GM19328 (cell line): ENCODE measurements around the gene TRAK1.

Source experiments
- ATAC-seq: cut with Tn5 transposase; IDR thresholded peaks from one replicate; pipeline ENCODE4 v1.9.1; 2021; ENCODE audit warnings: mild to moderate bottlenecking, moderate library complexity; ENCODE audit not compliant: unreplicated experiment

Gene TRAK1

DNA sequence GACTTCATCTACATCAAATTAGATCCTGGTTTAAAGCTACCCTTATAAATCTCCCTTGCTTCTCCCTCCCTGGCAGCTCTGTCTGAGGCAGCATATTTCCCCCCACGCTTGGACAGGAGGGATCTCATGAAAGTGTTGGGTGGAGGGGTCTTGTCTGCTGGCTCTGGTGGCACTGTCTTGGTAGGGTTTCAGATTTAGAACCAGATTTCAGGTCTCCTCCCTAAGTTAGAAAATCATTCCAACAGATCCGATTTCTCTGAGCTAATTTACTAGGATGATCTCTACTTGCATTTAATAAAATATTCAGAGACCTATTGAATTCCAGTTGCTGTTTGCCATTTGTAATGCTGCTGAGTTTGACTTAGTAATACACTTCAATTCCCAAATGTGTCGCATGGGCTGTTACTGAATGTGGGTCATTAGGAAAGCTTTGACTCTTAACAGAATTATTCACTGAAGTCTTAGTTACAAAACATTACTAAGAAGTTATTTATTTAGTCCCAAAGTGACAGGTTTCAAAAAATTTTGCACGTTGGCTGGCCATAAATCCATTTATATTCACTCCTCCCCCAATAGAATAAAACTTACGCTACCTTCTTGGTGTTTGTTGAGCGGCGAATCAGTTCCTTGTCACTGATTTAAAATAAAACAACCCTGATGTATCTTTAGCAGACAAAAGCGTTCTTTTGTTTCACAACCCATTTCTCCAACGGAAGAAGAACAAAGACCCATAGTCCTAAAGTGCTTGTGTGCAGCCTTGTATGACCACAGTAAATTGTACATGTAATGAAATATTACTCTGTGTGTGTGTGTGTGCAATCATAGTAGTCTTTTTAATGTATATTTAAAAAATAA is 84.5 kb downstream of the TRAK1 start:
- ATAC-seq, result no peak

DNA sequence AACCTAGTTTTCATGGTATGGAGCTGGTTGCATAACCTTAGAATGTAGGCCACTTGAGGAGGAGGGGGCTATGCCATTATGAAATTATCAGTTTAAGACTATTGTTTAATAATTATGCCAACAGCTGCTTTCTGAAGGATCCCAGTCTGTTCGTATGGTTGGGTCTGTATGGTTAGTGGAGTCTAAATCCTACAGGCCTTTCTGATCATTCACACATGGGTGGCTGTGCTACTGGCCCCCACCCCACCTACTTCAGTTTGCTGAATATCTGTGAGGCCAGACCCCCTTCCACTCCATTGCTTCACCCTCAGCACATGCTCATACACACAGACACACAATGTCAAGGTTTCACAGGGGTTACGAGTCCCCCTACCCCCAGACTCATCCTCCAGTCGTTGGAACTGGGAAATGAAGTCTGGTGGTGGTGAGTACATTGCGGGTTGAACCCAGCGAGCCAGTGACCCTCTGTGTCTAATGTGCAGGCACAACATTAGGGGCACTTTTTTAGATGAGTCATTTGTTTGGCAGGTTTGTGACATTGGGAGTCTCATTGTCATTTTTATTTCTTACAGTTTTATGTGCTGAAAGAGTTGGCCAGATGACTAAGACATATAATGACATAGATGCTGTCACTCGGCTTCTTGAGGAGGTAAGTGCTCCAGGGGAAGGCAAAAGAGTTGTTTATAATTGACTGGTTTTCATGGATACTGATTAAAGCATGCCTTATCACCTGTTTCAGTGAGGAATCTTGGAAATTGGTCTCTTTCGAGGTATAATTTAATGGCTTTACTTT is 85.3 kb downstream of the TRAK1 start:
- ATAC-seq, result no peak

DNA sequence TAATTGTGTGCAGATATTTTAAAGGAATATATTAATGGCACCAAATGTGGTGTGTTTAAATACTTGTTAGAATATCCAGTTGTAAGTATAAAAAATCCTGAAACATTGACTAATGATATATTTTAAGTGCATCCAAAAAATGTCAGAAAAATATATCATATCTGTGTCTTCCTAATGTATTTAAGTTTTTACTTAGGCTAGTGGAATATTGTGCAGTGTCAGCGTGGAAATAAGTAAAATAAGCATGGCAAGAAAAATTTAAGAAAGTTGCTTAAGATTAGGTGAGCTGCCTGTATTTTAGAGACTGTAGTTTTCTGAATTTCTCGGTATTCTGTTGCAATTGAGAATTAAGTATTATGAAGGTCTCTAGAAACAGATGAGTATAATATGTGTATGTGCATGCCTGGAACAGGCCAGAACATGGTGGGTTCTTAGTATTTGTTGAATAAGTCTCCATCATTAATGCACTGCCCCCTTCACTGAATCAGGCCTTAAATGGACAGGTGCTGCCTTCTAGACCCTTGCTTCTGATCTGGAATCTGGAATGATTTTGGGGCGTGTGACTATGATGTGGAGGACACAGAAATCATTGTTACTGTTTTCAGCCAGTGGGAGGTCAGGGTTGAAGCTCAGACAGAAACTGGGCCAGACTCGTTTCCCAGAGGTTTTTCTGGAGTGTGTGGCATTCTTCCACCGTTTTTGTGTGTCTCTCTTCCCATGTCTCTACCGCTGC is 86.1 kb downstream of the TRAK1 start:
- ATAC-seq, result no peak

DNA sequence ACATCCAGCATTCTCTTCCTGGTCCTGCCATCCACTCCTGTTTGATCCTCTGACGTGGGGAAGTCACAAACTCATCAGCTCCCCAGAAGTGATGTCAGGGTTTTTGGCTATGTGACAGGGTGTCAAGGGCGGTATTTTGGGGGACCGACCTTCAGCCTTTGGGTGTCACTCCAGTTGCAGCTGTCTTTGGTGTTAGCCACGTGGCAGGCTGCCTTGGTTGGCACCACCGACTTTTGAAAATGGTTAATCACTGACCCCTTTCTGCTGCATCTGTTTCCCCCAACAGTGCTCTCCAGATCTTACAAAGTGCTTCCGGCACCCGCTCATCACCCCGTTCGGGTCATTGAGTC is 86.6 kb downstream of the TRAK1 start:
- no peak for ATAC-seq

DNA sequence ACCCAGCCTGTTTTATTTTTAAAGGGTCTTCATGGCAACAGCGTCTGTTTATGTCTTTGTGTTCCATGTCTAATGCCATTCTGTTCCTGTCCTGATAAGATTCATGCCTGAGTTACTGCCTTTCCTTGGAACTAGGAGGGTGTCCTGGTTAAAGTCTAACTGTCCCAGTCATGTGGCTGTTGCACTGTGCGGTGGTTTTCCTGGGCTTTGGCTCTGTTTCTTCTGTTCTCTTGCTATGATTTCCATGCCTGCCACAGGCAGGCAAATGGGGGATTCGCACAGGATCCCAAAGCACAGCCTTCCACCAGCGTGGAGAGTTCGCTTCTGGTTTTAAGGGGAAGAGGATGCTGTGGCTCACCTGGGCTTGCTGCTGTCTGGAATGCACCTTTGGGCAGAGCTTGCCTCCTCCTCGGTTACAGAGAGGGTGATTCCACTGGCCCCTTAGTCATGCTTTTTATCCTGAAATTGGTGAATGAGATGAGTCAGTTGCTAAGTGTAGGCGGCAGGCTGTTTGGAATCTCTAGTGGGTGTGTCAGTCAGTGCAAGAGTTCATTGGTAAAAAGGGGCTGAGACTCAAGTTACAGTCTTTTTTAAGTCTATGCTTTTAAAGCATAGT is 88.1 kb downstream of the TRAK1 start:
- no peak for ATAC-seq

DNA sequence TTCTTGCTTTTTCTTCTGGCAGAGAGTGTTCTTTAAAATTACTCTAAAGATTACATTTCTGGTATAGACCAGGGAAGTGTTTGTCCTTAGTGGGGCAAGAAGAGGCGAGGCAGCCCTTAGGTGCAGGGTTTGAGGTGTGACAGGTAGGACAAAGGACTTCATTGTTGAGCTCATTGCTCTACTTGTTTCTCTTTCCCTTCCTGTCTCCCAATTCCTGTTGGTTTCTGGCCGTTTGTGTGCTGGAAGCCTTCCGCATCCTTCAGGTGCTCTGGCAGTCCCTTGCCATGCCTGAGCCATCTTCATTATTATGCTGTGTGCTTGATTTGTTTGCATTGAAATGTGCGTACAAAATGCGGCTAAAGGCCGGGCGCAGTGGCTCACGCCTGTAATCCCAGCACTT is 89.7 kb downstream of the TRAK1 start:
- no peak for ATAC-seq

DNA sequence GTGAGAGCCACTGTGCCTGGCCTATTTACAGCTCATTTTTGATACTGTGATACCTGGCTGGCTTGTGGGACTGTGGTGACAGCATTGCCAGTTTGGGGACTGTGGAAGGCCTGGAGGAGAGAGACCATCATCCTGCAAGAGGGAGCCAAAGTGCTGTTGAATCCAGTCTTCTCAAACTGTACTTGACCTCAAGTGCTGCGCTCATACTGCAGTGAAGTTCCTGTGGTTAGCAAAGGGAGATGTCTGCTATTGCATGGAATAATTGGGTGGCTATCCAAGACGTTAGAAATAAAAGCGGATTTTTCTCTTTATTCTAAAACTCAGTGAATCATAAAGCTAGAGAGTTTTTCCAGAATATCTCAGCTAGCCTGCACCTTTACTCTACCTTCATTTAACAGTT is 91.4 kb downstream of the TRAK1 start:
- ATAC-seq, result no peak

DNA sequence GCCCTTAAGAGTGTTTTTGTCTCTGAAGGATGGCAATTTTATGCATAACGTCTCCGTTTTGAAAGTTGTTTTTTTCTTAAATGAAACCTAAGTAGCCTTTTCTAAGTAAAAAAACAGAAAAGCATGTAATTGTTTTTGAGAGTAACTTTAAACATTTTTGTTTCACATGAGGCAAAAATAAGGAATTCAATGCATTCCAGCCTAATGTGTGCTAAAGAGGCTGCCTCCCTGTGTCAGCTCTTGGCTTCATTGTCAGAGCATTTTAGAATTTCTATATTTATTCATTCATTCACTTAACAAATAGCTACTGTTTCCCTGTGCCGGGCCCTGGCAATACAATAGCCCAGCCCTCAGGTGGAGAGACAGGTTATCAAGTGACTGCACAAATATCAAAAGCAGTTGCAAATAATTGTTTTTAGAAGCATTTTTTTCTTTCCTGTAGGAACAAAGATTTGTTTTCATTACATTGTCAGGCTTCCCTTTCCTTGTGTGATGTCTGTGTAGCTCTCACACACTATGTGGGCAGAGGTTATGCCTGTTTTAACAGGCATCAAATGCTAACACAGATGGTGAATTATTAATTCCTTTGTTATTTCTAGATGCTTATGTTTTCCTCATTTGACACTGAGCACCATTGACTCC is 93.0 kb downstream of the TRAK1 start:
- no peak for ATAC-seq

DNA sequence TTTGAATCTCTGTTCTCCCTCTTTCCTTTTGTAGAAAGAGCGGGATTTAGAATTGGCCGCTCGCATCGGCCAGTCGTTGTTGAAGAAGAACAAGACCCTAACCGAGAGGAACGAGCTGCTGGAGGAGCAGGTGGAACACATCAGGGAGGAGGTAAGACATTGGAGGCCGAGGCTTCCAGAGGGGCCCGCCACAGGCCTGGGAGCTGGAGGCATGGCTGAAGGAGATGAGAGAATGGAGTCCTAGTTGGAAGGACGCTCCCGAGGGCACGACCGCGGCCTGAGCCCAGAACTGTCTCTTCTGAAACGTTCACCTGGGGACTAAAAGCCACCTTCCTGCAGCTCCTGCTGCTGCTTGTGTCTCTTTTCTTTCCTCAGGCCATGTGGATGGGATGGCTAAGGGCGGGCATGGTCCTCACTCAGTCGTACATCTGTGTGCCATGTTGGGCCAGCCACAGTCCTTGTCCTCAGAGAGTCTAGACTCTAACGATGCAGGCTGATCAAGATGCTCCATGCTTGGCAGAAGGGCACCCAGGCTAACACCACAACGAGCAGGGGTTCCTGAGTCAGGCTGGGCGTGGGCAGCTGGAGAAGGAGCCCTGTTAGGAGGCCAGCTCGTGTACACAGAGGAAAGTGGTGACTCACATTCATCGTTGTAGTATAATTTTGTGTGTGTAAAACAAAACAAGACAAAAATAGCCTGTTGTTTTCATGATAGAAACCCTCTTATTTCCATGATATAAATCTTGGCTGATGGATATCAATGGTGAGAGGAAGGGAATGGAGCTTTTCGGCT is 93.7 kb downstream of the TRAK1 start:
- no peak for ATAC-seq

DNA sequence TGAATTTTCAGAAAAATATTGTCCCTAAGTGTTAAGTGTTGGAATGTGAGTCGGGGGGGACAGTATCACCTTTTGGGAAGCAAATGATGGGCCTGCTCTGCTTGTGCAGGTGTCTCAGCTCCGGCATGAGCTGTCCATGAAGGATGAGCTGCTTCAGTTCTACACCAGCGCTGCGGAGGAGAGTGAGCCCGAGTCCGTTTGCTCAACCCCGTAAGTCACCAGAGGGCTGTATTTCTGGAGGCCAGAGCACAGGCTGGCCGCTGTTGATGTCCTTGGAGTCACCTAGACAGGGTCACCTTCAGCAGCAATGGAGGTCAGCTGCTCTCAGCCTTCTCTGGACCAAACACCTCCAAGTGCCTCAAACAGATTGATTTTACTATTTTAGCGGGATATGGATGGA is 96.8 kb downstream of the TRAK1 start:
- ATAC-seq, result no peak

DNA sequence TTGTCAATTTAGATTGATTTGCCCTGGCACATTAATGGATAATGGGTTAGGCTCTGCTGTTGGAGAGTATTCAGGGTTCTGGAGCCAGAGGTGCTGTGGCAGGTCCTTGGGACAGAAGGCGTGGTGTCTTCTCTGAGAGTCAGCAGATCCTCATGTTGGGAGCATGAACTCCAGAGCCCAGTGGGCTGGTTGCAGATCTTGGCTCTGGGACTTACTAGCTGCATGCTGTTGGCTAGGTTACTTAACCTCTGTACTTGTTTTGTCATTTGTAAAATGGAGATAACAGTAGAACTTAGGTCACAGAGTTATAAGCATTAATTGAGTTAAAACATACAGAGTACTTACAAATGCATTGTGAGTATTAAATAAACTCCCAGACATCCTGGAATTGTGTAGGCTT is 97.2 kb downstream of the TRAK1 start:
- no peak for ATAC-seq

DNA sequence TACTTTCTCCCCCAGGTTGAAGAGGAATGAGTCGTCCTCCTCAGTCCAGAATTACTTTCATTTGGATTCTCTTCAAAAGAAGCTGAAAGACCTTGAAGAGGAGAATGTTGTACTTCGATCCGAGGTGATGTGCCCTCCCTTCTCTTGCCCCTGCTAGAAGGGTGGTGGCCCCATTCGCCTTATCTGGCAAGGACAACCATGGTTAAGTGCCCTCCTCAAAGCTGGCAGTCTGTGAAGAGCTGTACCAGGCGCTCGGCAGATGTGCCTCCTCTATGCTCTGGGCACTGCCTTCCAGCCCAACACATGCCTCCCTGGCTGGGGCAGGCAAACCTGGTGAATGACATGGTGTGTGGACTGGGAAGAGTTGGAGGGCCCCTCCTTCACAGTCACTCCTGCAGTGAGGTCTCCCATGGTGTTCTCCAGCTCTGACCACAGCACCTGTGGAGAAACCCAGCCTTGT is 97.9 kb downstream of the TRAK1 start:
- no peak for ATAC-seq

DNA sequence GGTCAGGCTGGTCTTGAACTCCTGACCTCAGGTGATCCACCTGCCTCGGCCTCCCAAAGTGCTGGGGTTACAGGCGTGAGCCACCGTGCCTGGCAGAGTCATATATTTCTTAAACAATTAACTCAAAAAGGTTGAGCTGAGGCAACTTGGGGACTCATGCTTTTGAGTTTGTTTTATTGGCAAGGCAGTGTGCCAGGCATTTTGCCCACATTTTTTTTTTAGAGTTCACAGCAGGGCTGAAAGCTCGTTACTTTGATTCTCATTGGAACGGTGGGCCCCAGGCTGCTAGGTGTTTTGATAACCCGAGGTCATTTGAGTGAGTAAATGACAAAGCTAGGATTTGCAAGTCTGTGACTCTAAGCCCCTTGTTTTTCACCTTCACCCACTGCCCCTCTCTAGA is 98.6 kb downstream of the TRAK1 start:
- no peak for ATAC-seq

DNA sequence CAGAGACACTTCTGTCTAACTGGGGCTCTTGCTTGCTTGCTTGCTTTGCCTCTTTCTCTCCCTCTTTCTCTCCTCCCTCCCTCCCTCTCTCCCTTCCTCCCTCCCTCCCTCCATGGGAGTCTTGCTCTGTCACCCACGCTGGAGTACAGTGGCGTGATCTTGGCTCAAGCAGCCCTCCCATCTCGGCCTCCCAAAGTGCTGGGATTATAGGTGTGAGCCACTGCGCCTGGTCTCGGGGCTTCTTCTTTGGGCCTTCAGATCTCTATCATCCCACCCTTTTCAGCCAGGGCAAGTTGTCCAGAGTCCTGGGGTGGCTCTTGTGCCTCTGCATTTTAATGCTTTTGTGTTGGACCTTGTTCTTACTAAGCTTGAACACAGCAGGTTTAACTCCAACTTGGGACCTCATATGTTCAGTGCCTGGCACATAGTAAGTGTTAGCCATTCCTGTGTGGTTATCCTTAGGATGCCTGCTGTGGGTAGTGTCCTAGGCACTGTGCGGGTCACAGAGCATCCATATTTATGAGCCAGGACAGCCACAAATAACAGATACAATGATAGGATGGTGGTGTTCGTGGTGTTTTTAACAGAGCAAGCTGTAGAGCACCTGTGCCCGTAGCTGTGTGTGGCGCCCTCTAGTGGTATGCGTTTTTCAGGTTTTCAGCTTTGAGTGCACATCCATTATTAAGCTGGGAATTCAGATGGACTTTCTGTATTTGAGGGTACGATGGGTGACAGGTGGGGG is 99.7 kb downstream of the TRAK1 start:
- ATAC-seq, result no peak

DNA sequence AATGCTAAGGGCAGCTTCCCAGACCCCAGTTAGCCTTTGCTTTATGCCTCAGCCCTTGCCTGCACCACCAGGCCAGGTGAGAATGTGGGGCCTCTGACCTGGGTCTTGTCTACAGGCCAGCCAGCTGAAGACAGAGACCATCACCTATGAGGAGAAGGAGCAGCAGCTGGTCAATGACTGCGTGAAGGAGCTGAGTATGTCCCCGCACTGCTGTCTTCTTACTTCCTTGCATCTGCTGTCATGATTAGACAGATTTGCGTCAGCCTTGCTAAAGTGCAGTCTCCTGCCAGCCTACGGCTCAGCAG is 100.2 kb downstream of the TRAK1 start:
- ATAC-seq, result no peak

DNA sequence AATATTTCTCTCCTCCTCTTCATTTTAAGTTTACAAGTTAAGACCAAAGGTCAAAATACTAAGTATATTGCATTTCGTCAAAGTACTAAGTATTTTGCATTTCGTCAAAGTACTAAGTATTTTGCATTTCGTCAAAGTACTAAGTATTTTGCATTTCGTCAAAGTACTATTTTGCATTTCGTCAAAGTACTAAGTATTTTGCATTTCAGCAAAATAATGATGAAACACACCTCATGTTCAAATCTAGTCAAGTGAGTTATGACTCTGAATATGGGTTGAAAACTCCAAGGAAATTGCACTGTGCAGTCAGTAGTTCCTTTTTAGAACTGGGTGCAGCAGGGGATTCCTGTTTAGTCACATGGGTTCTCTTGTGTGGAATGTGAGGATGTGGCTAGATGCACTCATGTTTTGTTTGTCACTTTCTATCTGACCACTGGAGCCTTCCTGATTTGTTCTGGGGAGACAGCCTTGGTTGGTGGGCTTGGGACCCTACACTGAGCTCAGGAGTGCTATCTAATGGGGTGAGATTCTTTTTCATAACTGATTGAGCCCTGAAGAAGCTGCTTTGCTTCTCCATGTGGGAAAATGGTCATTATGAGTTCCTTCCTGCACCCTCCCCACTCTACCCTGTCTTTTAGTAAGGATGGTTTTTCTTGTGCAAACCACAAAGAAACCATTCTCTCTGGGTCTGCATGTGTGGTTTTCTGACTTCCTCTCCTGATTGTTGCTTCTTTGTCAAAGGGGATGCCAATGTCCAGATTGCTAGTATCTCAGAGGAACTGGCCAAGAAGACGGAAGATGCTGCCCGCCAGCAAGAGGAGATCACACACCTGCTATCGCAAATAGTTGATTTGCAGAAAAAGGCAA is 101.4 kb downstream of the TRAK1 start:
- ATAC-seq, result no peak

DNA sequence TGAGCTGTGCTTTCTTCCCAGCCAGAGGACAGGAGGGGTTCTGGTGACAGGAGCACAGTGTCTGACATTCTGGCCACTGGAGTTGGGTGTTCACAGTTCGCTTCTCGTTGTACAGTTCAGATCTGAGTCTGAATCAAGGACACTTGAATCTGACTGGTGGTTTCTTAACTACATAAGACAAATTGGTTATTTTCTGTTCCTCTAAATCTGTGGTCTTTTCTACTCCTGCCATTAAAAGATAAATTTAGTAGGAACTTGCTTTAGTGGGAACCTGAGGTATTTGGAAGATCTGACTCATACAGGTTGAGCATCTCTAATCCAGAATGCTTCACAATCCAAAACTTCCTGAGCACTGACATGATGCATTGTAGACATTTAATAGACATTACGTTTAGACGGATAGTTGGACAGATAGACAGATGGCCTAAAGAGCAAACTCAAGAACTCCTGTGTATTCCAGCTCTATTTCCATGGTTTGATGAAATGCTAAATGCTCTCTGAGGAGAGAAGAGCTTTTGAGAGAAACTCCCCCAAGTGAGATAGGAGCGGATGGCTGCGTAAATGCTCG is 103.9 kb downstream of the TRAK1 start:
- ATAC-seq, result no peak

DNA sequence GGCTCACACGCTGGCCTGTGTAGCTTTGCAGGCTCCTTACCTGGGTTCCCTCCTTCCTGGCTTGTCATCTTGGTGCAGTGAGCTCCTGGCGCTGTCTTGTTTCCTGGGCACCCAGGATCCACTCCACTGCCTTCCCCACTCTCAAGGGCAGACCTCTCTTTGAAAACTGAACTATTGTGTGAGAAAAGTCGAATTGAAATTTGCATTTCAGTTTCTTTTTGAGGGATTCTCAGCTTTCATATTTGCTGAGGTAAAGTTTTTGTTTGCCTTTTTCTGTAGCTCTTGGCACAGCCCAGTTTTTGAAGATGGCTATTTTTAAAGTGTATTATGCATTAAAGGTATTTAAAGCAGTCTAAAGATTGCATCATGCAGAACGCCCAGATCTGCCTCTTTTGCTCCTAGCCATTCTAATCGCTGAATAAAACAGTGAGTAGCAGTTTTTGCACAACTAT is 104.7 kb downstream of the TRAK1 start:
- ATAC-seq, result peak; percentile 73
